Measurements from ENCODE around the gene HNRNPL. TPM values are rescaled to one million over a fixed set of nuclear protein-coding genes. Genes with fewer than 3 reads are reported as not detected.
"Not testable (repeated sequence)": the region's sequence is repeated elsewhere in the genome, so short reads cannot be mapped to it uniquely, and the experiment has no call there.

The HNRNPL gene
- total and polyA plus RNA-seq, 2 experiments from 2014 or later = 123 to 245 TPM

DNA sequence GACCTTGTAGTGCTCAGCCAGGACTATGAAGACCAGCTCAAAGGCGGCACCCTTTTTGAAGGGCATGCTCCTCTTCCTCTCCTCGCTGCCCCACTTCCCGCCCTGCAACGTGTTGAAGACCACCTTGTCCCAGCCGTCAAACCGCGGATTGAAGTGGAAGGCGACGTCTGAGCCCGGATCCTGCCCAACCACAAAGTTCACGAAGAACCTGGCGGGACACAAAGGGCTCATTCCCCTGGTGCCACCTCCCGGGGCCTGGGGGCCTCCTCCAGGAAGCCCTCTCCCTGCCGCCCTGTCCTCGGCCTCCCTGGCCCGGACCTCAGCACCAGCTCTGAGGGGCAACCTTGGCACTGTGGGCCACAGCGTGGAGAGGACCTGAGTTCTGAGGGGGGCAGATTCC lies 41.0 kb downstream of the HNRNPL start:
- Histone ChIP-seq H3K9ac (no peak overlapping the region), H3K4me1 (ENCODE audit: insufficient read depth) (no peaks in the 10 kb centered on the region), H2AFZ (no peak overlapping the region), H3K27me3 (replicated peaks; ENCODE audit: insufficient read depth) (no peaks in the 10 kb centered on the region), H3F3A (ENCODE audit: insufficient read depth) (no peaks in the 10 kb centered on the region), H3K9me2 (ENCODE audit: insufficient read depth) (no peaks in the 10 kb centered on the region), H3K27ac (no peak overlapping the region), H3K79me2 (ENCODE audit: insufficient read depth) (no peaks in the 10 kb centered on the region), H3K4me2 (ENCODE audit: unreplicated experiment) (no peak overlapping the region), H3K4me3 (no peak overlapping the region), H3K9me3 (ENCODE audit: low read depth) (no peaks in the 10 kb centered on the region), H4K20me1 (ENCODE audit: insufficient read depth) (no peaks in the 10 kb centered on the region), H3K36me3 (ENCODE audit: low read depth) (no peaks in the 10 kb centered on the region)
- in situ Hi-C loops (cut with MboI) = no loop called here
- no peak for DNase-seq
- 87 to 90% methylated on average over 15 to 17 of the region's 17 CpGs for WGBS, 2 experiments (ENCODE audit: low coverage in 1 of 2, low lambda C conversion rate in 2 of 2, missing lambda C conversion rate in 2 of 2)
- no peak for TF ChIP-seq EZH2 (IDR thresholded peaks at IDR 0.05; ENCODE audit: insufficient read depth, poor library complexity, severe bottlenecking)
- no peak for TF ChIP-seq EZH2phosphoT487 (IDR thresholded peaks at IDR 0.05; ENCODE audit: insufficient read depth, low read depth)

DNA sequence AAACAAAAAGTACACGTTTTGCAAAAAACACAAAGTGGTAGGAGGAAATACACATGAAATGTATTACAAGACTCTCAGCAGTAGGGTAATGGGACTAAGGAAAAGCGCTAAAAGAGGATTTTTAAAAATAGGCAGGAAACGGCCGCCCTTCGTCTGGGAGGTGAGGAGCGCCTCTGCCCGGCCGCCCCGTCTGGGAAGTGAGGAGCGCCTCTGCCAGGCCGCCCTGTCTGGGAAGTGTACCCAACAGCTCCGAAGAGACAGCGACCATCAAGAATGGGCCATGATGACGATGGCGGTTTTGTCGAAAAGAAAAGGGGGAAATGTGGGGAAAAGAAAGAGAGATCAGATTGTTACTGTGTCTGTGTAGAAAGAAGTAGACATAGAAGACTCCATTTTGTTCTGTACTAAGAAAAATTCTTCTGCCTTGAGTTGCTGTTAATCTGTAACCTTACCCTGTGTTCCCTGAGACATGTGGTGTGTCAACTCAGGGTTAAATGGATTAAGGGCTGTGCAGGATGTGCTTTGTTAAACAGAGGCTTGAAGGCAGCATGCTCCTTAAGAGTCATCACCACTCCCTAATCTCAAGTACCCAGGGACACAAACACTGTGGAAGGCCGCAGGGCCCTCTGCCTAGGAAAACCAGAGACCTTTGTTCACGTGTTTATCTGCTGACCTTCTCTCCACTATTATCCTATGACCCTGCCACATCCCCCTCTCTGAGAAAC lies 42.2 kb downstream of the HNRNPL start:
- H2AFZ ChIP-seq; H3F3A ChIP-seq (ENCODE audit: insufficient read depth); H3K27ac ChIP-seq; H3K9me3 ChIP-seq (ENCODE audit: low read depth); H3K79me2 ChIP-seq (ENCODE audit: insufficient read depth); H3K4me3 ChIP-seq; H3K9ac ChIP-seq; H3K36me3 ChIP-seq (ENCODE audit: low read depth); in situ Hi-C loops (cut with MboI); H3K9me2 ChIP-seq (ENCODE audit: insufficient read depth); H3K4me2 ChIP-seq (ENCODE audit: unreplicated experiment); H3K4me1 ChIP-seq (ENCODE audit: insufficient read depth); DNase-seq; H3K27me3 ChIP-seq (replicated peaks; ENCODE audit: insufficient read depth); H4K20me1 ChIP-seq (ENCODE audit: insufficient read depth): not testable (repeated sequence)
- WGBS, 2 experiments (ENCODE audit: low coverage in 1 of 2, low lambda C conversion rate in 2 of 2, missing lambda C conversion rate in 2 of 2) = 86 to 87% methylated on average over 17 to 18 of the region's 18 CpGs

DNA sequence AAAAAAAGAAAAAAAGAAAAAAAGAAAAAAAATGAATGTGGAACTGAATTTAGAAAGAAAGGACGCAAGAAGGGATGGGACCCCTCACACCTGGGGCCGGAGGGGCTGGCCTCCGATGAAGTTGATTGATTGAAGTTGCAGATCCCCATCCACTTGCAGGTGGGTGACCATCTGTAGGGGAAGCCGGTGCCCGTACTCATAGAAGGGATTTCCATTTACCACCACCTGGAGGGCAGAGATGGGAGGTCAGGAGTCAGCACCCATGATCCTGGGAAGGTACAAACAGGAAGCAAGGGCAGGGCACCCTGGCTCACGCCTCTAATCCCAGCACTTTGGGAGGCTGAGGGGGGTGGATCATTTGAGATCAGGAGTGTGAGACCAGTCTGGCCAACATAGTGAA lies 43.4 kb downstream of the HNRNPL start:
- Histone ChIP-seq H3K9me2 (ENCODE audit: insufficient read depth) (no peaks in the 10 kb centered on the region), H3K4me2 (ENCODE audit: unreplicated experiment) (no peak overlapping the region), H2AFZ (no peak overlapping the region), H3K27ac (no peak overlapping the region), H3K9ac (no peak overlapping the region), H3K79me2 (ENCODE audit: insufficient read depth) (no peaks in the 10 kb centered on the region), H3K27me3 (replicated peaks; ENCODE audit: insufficient read depth) (no peaks in the 10 kb centered on the region), H3K9me3 (ENCODE audit: low read depth) (no peaks in the 10 kb centered on the region), H3K36me3 (ENCODE audit: low read depth) (no peaks in the 10 kb centered on the region), H3K4me1 (ENCODE audit: insufficient read depth) (no peaks in the 10 kb centered on the region), H3K4me3 (no peak overlapping the region), H4K20me1 (ENCODE audit: insufficient read depth) (no peaks in the 10 kb centered on the region), H3F3A (ENCODE audit: insufficient read depth) (no peaks in the 10 kb centered on the region)
- in situ Hi-C loops (cut with MboI) = no loop called here
- no peak for DNase-seq
- WGBS, 2 experiments (ENCODE audit: low coverage in 1 of 2, low lambda C conversion rate in 2 of 2, missing lambda C conversion rate in 2 of 2) = 93 to 95% methylated on average over 6 of the region's 6 CpGs
- TF ChIP-seq EZH2phosphoT487 (IDR thresholded peaks at IDR 0.05; ENCODE audit: insufficient read depth, low read depth) = no peak
- no peak for TF ChIP-seq EZH2 (IDR thresholded peaks at IDR 0.05; ENCODE audit: insufficient read depth, poor library complexity, severe bottlenecking)

DNA sequence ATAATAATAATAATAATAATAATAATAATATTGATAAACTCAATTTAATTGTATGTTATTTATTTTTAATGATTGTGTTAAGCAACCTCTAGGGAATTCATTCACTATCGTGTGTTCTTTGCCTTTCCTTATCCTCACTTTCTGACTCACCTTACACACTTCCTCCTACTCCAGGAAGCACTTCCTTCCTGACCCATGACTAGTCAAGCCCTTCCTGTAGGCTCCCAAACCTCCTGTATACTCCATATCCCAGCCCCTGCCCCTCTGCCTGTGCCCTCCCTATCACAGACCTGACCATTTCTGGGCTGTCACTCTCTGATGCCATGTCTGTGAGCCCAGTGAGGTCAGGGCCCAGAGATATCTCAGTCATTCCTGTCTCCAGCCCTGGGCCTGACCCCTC lies 44.6 kb downstream of the HNRNPL start:
- Histone ChIP-seq H3K9me2 (ENCODE audit: insufficient read depth) (peaks cover 4% of the 10 kb centered on the region; the same call in 1 of the 2 replicates), H3K4me3 (no peak overlapping the region), H3K4me2 (ENCODE audit: unreplicated experiment) (no peak overlapping the region), H3K9me3 (ENCODE audit: low read depth) (no peaks in the 10 kb centered on the region), H3K79me2 (ENCODE audit: insufficient read depth) (no peaks in the 10 kb centered on the region), H3K27me3 (replicated peaks; ENCODE audit: insufficient read depth) (no peaks in the 10 kb centered on the region), H3F3A (ENCODE audit: insufficient read depth) (no peaks in the 10 kb centered on the region), H3K9ac (no peak overlapping the region), H3K36me3 (ENCODE audit: low read depth) (no peaks in the 10 kb centered on the region), H3K27ac (no peak overlapping the region), H4K20me1 (ENCODE audit: insufficient read depth) (no peaks in the 10 kb centered on the region), H2AFZ (peak overlapping the region; percentile 35; the same call in 1 of the 2 replicates), H3K4me1 (ENCODE audit: insufficient read depth) (no peaks in the 10 kb centered on the region)
- TF ChIP-seq EZH2 (IDR thresholded peaks at IDR 0.05; ENCODE audit: insufficient read depth, poor library complexity, severe bottlenecking) = no peak
- no peak for TF ChIP-seq EZH2phosphoT487 (IDR thresholded peaks at IDR 0.05; ENCODE audit: insufficient read depth, low read depth)
- DNase-seq = no peak
- WGBS, 2 experiments (ENCODE audit: low coverage in 1 of 2, low lambda C conversion rate in 2 of 2, missing lambda C conversion rate in 2 of 2) = 78 to 93% methylated on average over 1 of the region's 1 CpG
- in situ Hi-C loops (cut with MboI) = no loop called here

DNA sequence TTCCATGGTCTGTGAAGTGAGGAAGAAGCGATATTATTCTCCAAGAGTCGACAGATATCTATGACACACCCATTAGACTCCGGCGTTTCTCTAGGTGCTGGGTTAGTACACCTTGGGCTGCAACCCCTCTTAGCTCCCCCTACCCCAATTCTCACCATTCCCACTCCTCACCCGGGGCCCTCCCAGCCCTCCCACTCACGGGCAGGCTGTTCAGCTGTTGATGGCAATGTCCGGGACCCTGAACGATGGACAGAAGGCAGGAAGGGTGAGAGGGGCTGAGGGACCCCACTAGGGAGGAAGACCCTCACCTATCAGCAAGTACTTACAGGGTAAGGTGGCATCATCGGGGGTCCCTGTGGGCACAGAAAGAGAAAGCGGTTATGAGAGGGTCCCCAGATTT lies 46.2 kb downstream of the HNRNPL start:
- no peak overlapping the region for H3K9ac ChIP-seq
- in situ Hi-C loops (cut with MboI) = no loop called here
- 79 to 93% methylated on average over 10 of the region's 10 CpGs for WGBS, 2 experiments (ENCODE audit: low coverage in 1 of 2, low lambda C conversion rate in 2 of 2, missing lambda C conversion rate in 2 of 2)

More for the DNA sequence above, 46.2 kb downstream of the HNRNPL start:
- H3F3A ChIP-seq (ENCODE audit: insufficient read depth) = no peaks in the 10 kb centered on the region
- no peaks in the 10 kb centered on the region for H3K36me3 ChIP-seq (ENCODE audit: low read depth)
- no peak overlapping the region for H3K27ac ChIP-seq
- no peak for DNase-seq
- H3K4me3 ChIP-seq = no peak overlapping the region
- H3K79me2 ChIP-seq (ENCODE audit: insufficient read depth) = no peaks in the 10 kb centered on the region
- H3K9me3 ChIP-seq (ENCODE audit: low read depth) = no peaks in the 10 kb centered on the region
- no peak for TF ChIP-seq EZH2phosphoT487 (IDR thresholded peaks at IDR 0.05; ENCODE audit: insufficient read depth, low read depth)
- no peak for TF ChIP-seq EZH2 (IDR thresholded peaks at IDR 0.05; ENCODE audit: insufficient read depth, poor library complexity, severe bottlenecking)
- H3K27me3 ChIP-seq (replicated peaks; ENCODE audit: insufficient read depth) = no peaks in the 10 kb centered on the region
- H3K4me1 ChIP-seq (ENCODE audit: insufficient read depth) = peaks cover 8% of the 10 kb centered on the region
- H3K9me2 ChIP-seq (ENCODE audit: insufficient read depth) = peaks cover 4% of the 10 kb centered on the region; the same call in 1 of the 2 replicates
- no peaks in the 10 kb centered on the region for H4K20me1 ChIP-seq (ENCODE audit: insufficient read depth)
- no peak overlapping the region for H3K4me2 ChIP-seq (ENCODE audit: unreplicated experiment)
- no peak overlapping the region for H2AFZ ChIP-seq
